Dermis microvascular lymphatic vessel endothelial cell (primary cell): Measurements from ENCODE around the gene MUC20. TPM values are rescaled to one million over a fixed set of nuclear protein-coding genes. Genes with fewer than 3 reads are reported as not detected.

Experiments used
- DNase-seq, 2 donors: peaks; one replicate each; pipeline versions ENCODE4 v3.0.0 to v3.0.0-alpha.2; 2010; ENCODE audit warnings: low read depth in 2 of 2
- total RNA-seq: library from RNA; depleted of rRNA; stranded (reverse); fragments of >200 nt; gene quantifications from 2 replicates; pipeline ENCODE4 v1.2.1, GENCODE V29; 2014

MUC20 gene
- total RNA-seq, 1 donor from 2014 or later: not detected

DNA sequence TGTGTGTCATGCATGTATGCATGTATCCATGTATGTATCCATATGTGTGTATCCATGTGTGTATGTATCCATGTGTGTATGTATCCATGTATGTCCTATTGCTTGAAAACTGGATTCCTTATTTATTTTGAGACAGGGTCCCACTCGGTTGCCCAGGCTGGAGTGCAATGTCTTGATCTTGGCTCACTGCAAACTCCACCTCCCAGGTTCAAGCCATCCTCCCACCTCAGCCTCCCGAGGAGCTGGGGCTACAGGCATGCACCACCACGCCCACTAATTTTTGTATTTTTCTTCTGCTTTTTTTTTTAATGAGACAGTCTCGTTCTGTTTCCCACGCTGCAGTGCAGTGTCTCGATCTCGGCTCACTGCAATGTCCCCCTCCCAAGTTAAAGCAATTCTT, 34.1 kb downstream of the MUC20 start:
- no peak for DNase-seq

GRCh38 chr3:195755391-195755790, 34.6 kb downstream of the MUC20 start:
- no peak for DNase-seq

GRCh38 chr3:195755791-195756676, 35.3 kb downstream of the MUC20 start:
- DNase-seq: no peak

DNA sequence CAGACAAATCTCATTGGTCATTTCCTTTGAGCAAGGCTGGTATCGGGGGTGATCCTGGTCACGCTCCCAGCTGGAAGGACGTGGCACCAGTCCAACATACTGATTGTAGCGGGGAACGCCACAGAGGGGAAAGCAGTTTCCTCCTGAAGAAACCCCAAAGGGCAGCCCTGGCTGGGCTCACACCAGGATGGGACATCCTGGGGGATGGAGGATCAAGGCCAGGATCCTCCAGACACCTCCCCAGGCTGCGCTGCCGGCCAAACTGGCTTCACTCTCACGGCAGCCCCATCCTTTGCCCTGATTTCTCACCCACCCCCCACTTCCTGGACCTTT, 36.6 kb downstream of the MUC20 start:
- peak in 1 of 2 donors; percentile 47 for DNase-seq

GRCh38 chr3:195757827-195758226, 37.0 kb downstream of the MUC20 start:
- no peak for DNase-seq

- DNase-seq: no peak
These were observed 38.1 kb downstream of the MUC20 start for GRCh38 chr3:195758721-195759353.

GRCh38 chr3:195760345-195761122, 39.8 kb downstream of the MUC20 start:
- no peak for DNase-seq

DNA sequence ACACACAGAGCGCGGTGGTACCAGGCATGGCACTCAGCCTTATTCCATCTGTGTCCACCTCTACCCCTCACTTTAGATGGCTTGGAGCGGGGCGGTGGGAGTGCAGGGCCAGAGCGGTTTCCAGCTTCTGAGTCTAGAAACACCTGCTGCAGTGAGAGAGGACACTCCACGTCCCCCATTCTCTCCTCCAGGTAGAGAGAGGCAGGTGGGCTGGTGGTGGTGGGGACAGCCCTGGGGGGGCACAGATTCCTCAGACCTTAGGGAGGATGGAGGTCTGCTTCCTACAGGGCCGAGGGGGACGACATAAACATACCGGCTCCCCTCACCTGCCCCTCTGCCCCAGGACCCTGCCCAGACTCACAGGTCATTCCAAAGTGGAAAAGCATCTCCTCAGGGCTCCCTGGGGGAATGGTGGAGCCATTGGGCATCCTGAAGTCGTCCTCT, 40.4 kb downstream of the MUC20 start:
- DNase-seq: no peak

DNA sequence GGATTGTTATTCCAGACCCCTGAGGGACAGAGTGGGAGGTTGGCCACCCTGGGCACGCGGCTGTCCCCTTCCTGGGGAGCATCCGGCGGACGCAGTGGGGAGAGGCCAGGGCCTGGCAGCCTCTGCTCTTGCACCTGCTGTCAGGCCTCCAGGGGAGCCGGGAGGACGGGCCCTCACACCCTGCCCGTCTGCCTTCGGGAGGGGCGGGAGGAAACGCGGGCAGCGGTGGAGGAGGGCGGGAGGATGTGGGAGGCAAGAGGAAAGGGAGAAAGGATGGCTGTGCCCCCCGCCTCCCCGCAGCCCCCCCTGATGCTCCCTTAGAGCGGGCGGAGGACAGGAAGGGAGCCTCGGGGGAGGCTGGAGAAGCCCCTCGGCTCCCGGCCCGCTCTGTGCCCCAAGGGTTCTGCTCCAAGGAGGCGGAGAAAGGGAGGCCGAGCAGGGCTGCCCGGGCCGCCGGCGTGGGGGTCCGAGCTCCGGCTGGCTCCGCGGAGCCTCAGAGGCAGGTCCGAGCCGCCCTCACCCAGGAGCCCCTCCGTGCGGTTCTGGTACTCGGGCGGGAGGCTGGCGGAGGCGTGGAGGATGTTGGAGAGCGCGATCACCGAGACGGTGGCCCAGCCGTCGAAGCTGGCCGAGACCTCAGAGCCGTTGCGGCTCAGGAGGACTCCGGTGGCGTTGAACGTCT, 40.9 kb downstream of the MUC20 start:
- DNase-seq: no peak

DNA sequence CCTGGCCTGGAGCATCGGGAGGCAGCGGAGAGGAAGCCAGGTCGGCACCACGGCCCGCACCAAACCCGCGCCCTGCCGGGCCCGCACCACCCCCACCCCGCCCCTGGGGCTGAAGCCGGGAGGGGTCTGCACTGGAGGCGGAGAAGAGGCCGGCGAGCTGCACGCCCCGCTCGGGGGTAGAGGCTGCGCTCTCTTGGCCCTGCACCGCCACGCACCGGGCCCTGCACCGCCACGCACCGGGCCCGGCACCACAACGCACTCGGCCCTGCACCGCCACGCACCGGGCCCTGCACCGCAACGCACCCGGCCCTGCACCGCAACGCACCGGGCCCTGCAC, 41.4 kb downstream of the MUC20 start:
- DNase-seq: no peak

GRCh38 chr3:195762611-195763010, 41.8 kb downstream of the MUC20 start:
- DNase-seq: no peak

GRCh38 chr3:195763076-195763830, 42.5 kb downstream of the MUC20 start:
- no peak for DNase-seq

GRCh38 chr3:195763843-195764825, 43.4 kb downstream of the MUC20 start:
- no peak for DNase-seq

GRCh38 chr3:195764961-195765706, 44.4 kb downstream of the MUC20 start:
- DNase-seq: no peak

DNA sequence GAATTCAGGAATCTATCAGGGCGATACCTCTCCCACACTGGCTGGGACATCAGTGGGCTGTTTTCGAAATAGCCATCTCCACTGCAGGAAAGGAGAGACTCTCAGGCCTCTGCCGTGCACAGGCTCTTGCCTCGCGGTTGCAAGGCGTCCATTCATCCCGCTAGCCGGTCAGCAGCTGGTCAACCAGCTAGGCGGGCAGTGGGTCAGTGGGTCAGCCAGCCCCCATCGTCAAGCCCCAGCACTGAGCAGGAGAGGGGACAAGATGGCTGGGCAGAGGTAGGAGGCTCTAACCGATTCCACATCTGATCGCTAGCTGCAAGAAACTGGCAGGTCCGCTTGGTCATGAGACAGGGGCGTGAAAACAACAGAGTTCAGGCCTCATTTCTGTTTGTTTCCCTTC, 45.9 kb downstream of the MUC20 start:
- DNase-seq: no peak

DNA sequence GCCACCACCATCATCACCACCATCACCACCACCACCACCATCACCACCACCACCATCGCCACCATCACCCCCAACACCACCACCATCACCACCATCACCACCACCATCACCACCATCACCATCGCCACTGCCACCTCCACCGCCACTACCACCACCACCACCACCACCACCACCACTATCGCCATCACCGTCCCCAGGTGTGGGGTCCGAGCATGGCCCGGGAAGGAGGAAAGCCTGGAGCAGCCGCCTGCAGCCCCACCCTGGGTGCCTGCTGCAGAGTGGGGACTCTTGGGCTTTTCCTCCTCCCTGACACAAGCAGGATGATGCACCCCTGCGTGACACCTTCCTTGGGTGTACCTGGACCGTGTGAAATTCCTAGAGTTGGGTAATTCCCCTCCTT, 47.0 kb downstream of the MUC20 start:
- no peak for DNase-seq

DNA sequence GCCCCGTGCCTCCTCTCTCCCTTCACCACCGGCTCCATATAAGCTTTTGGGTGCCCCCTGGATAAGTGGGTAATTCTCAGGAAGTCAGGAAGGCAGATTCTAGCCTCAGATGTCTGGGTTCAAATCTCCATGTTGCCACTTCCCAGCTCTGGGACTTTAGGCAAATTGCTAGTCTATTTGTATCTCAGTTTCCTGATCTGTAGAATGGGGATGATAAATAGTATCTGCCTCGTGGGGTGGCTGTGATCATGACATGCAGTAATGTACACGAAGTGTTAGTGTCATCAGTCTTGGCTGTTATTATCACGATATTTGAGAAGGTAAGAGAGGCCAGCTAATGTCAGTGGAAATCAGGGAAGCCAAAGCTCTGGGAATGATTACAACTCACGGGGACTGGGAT, 47.6 kb downstream of the MUC20 start:
- no peak for DNase-seq

DNA sequence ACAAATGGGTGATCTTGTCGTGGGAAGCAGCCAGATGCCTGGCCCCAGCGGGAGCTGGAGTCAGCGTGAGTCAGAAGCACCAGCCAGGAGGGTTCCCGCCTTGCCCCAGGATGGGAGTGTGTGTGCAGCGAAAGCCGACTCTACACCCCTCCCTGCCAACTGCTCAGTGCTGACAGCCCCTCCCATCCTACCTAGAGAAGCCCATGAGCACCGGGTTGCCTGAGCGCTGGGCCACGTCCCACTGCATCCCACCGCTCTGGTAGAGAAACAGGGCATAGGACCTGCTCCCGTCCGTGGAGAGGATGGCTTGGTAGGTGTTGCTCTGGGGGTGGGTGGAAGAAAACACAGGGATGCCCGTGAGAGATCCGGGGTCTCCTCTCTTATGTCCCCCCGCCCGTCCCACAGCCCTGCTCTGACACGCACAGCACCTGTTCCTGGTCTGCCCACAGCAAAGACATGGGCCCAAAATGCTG, 48.1 kb downstream of the MUC20 start:
- no peak for DNase-seq

DNA sequence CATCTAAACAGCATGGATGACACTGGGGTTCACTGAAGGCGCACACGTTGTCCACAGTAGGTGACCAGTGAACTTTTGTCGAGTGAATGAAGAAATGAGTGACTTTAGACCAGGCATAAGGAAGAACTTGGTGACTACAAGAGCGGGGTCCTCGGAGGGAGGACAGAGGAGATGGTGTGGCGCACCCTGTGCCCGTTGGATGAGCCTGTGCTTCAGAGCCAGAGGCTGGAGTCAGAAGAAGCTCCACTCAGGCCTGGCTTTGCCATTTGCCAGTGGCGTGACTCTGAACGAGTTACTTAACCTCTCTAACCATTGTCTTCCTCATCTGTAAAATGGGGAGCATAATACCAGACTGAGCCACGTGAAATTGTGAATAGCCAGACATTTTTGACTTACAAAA, 48.8 kb downstream of the MUC20 start:
- no peak for DNase-seq
